HCT116 (cell line): ENCODE measurements around the gene PIGP. TPM values are rescaled to one million over a fixed set of nuclear protein-coding genes. Genes with fewer than 3 reads are reported as not detected.

Source experiments
- ATAC-seq: fragments of 200-7000 bp; cut with Tn5 transposase; 2 replicates; pipeline ENCODE4 v1.9.1; 2020; ENCODE audit warnings: mild to moderate bottlenecking, moderate library complexity
- BruUV-seq: library from RNA; stranded (reverse); fragments of 400-500 nt; replicated peaks from 2 replicates; lab custom pipeline; 2021; lab: Mats Ljungman, UMichigan
- CTCF ChIA-PET: fragments of 300-600 bp; sonication (Branson Sonifier 250); formaldehyde crosslinking; loops from one replicate; lab custom pipeline; 2021; ENCODE audit warnings: antibody characterized with exemption; lab: Charles Lee
- POLR2A ChIA-PET: fragments of 300-600, 350-600 bp; sonication (Branson Sonifier 250); formaldehyde crosslinking; loops from one replicate; lab custom pipeline; 2021; ENCODE audit warnings: antibody characterized with exemption; lab: Charles Lee
- RAD21 ChIA-PET, 2 experiments: fragments of 300-600 bp; sonication (Branson Sonifier 250); formaldehyde crosslinking; loops; one replicate each; lab custom pipeline; 2023; ENCODE audit warnings: low total read pairs in 2 of 2; ENCODE audit not compliant: uncharacterized antibody in 2 of 2, unreplicated experiment in 2 of 2, low non-redundant PET in 1 of 2; lab: Charles Lee
- DNase-seq: peaks from one replicate; pipeline ENCODE4 v3.0.0-alpha.2; 2010; ENCODE audit warnings: low read depth, low spot score
- H2AFZ ChIP-seq: fragments of 200-600 bp; shearing (Covaris generic), sonication (generic); 2 replicates; pipeline ENCODE4 v1.6.1; 2017; ENCODE audit warnings: low read depth, mixed run types, mixed read lengths, antibody characterized with exemption, low read length; ENCODE audit not compliant: poor library complexity, severe bottlenecking
- H3K27ac ChIP-seq: 2 replicates; pipeline ENCODE4 v1.5.1; 2012; ENCODE audit warnings: low read depth, low read length
- H3K27me3 ChIP-seq: fragments of 200-600 bp; sonication (generic); 2 replicates; pipeline ENCODE4 v1.6.1; 2016; ENCODE audit warnings: mixed run types, low read length, mixed read lengths; ENCODE audit not compliant: insufficient read depth
- H3K36me3 ChIP-seq, 2 experiments: fragments of 200-500 bp in 1 of 2; fragments of 200-600 bp in 1 of 2; sonication (Bioruptor generic) in 1 of 2; sonication (generic) in 1 of 2; 2 replicates each; pipeline versions ENCODE4 v1.5.1 to v1.6.1; 2014 to 2016; ENCODE audit warnings: low read length in 2 of 2, inconsistent platforms in 1 of 2, mixed read lengths in 1 of 2, mixed run types in 1 of 2; ENCODE audit not compliant: insufficient read depth in 2 of 2, control insufficient read depth in 1 of 2
- H3K4me1 ChIP-seq, 2 experiments: fragments of 200-600 bp in 1 of 2; sonication (generic) in 1 of 2; 2 replicates each; pipeline versions ENCODE4 v1.5.1 to v1.6.1; 2012 to 2017; ENCODE audit warnings: low read length in 2 of 2, inconsistent platforms in 1 of 2, mild to moderate bottlenecking in 1 of 2, mixed read lengths in 1 of 2, mixed run types in 1 of 2, moderate library complexity in 1 of 2; ENCODE audit not compliant: insufficient read depth in 2 of 2, control insufficient read depth in 1 of 2
- H3K4me2 ChIP-seq: fragments of 200-600 bp; sonication (generic); 2 replicates; pipeline ENCODE4 v1.6.1; 2017; ENCODE audit warnings: mixed run types, low read length, mixed read lengths
- H3K4me3 ChIP-seq, 2 experiments: fragments of 200-600 bp in 1 of 2; sonication (generic) in 1 of 2; replicated peaks in 1 of 2; 2 replicates each; pipeline ENCODE4 v1.5.1; 2011 to 2016; ENCODE audit warnings: low read length in 2 of 2, control low read depth in 1 of 2, low read depth in 1 of 2, mild to moderate bottlenecking in 1 of 2, mixed read lengths in 1 of 2, mixed run types in 1 of 2
- H3K79me2 ChIP-seq: fragments of 200-600 bp; sonication (generic); 2 replicates; pipeline ENCODE4 v1.6.1; 2017; ENCODE audit warnings: mild to moderate bottlenecking, mixed run types, low read length, moderate library complexity, mixed read lengths; ENCODE audit not compliant: insufficient read depth
- H3K9ac ChIP-seq: fragments of 200-600 bp; sonication (generic); 2 replicates; pipeline ENCODE4 v1.6.1; 2016; ENCODE audit warnings: low read length, mixed read lengths
- H3K9me2 ChIP-seq: fragments of 200-600 bp; sonication (generic), shearing (Covaris generic); 2 replicates; pipeline ENCODE4 v1.6.1; 2017; ENCODE audit warnings: mixed run types, mild to moderate bottlenecking, moderate library complexity; ENCODE audit not compliant: insufficient read depth
- H3K9me3 ChIP-seq, 2 experiments: fragments of 200-500 bp in 1 of 2; fragments of 200-600 bp in 1 of 2; sonication (Bioruptor generic) in 1 of 2; sonication (generic) in 1 of 2; 2 replicates each; pipeline ENCODE4 v1.6.1; 2014 to 2017; ENCODE audit warnings: low read length in 2 of 2, mixed read lengths in 2 of 2, inconsistent platforms in 1 of 2, low read depth in 1 of 2, mild to moderate bottlenecking in 1 of 2, mixed run types in 1 of 2, moderate library complexity in 1 of 2; ENCODE audit not compliant: control insufficient read depth in 1 of 2, insufficient read depth in 1 of 2
- H4K20me1 ChIP-seq: fragments of 200-600 bp; sonication (generic), shearing (Covaris generic); 2 replicates; pipeline ENCODE4 v1.6.1; 2017; ENCODE audit warnings: mixed run types, mild to moderate bottlenecking, moderate library complexity; ENCODE audit not compliant: insufficient read depth
- ATF3 ChIP-seq: IDR thresholded peaks from 2 replicates; pipeline ENCODE4 v1.6.1; 2012
- CBX3 ChIP-seq: IDR thresholded peaks from 2 replicates; pipeline ENCODE4 v1.6.1; 2012; ENCODE audit warnings: low read depth
- CTCF ChIP-seq, 3 experiments: fragments of 200-600 bp in 1 of 3; sonication (generic) in 1 of 3; IDR thresholded peaks in 2 of 3; conservative IDR thresholded peaks in 1 of 3; 2 replicates each; pipeline ENCODE4 v1.5.1; 2012 to 2017; ENCODE audit warnings: low read depth in 2 of 3, low read length in 2 of 3, antibody characterized with exemption in 1 of 3, borderline replicate concordance in 1 of 3, control low read depth in 1 of 3, mild to moderate bottlenecking in 1 of 3, mixed read lengths in 1 of 3, mixed run types in 1 of 3, moderate library complexity in 1 of 3; ENCODE audit not compliant: insufficient read depth in 1 of 3
- ELF1 ChIP-seq: IDR thresholded peaks from 2 replicates; pipeline ENCODE4 v1.6.1; 2012; ENCODE audit warnings: low read depth, borderline replicate concordance
- EZH2 ChIP-seq: fragments of 200-600 bp; sonication (generic); IDR thresholded peaks from 2 replicates; pipeline ENCODE4 v1.6.1; 2017; ENCODE audit warnings: antibody characterized with exemption, mixed run types
- JUND ChIP-seq: IDR thresholded peaks from 2 replicates; pipeline ENCODE4 v1.6.1; 2012
- MAX ChIP-seq: IDR thresholded peaks from 2 replicates; pipeline ENCODE4 v1.6.1; 2012
- POLR2AphosphoS5 ChIP-seq: IDR thresholded peaks from 2 replicates; pipeline ENCODE4 v1.6.1; 2011; ENCODE audit warnings: mild to moderate bottlenecking, low read depth, low read length, moderate library complexity
- REST ChIP-seq: IDR thresholded peaks from 2 replicates; pipeline ENCODE4 v1.6.1; 2012; ENCODE audit warnings: low read depth
- SP1 ChIP-seq: IDR thresholded peaks from 2 replicates; pipeline ENCODE4 v1.6.1; 2012; ENCODE audit warnings: low read depth
- YY1 ChIP-seq: IDR thresholded peaks from 2 replicates; pipeline ENCODE4 v1.6.1; 2011; ENCODE audit warnings: low read length, low read depth, moderate library complexity, mild to moderate bottlenecking; ENCODE audit not compliant: insufficient replicate concordance; ENCODE audit errors: extremely low read depth
- intact Hi-C: fragments of 100-400 bp; cut with micrococcal nuclease; formaldehyde crosslinking; loops from 2 replicates; pipeline ENCODE4 v1.10.0; 2022
- total RNA-seq: library from RNA; stranded (reverse); gene quantifications from one replicate; pipeline ENCODE4 v1.2.1, GENCODE V29; 2021; ENCODE audit not compliant: unreplicated experiment

The PIGP gene
- total RNA-seq, 1 experiment from 2014 or later: 23.5 TPM

GRCh38 chr21:37058261-37058660 lies 14.6 kb downstream of the PIGP start:
- H3K79me2 ChIP-seq: no peaks in the 10 kb centered on the region
- no peak overlapping the region for H3K27ac ChIP-seq
- no peaks in the 10 kb centered on the region for H4K20me1 ChIP-seq
- no peaks in the 10 kb centered on the region for H3K27me3 ChIP-seq
- DNase-seq: no peak
- peaks cover 12 to 15% of the 10 kb centered on the region in 2 experiments for H3K4me1 ChIP-seq
- ChIA-PET CTCF (no interaction called here), RAD21 (no interaction called here), POLR2A (no interaction called here)
- H3K9ac ChIP-seq: no peak overlapping the region
- no peak overlapping the region for H2AFZ ChIP-seq
- BruUV-seq: no TSS peak
- TF ChIP-seq ELF1 (no peak), CTCF (IDR thresholded peaks at IDR 0.05 in 2 of 3, conservative IDR thresholded peaks at IDR 0.05 in 1 of 3; ENCODE audit: borderline replicate concordance in 1 of 3, insufficient read depth in 1 of 3, low read depth in 2 of 3, low read length in 2 of 3) (no peak), JUND (no peak), CBX3 (no peak), SP1 (no peak), MAX (no peak), REST (no peak), POLR2AphosphoS5 (no peak), ATF3 (no peak), YY1 (no peak), EZH2 (no peak)
- no peak overlapping the region for H3K4me3 ChIP-seq
- no peaks in the 10 kb centered on the region for H3K9me2 ChIP-seq
- intact Hi-C loops: no loop called here
- no peak for ATAC-seq
- peaks cover 0 to 4% of the 10 kb centered on the region in 2 experiments; a peak in 2 of 4 replicates for H3K9me3 ChIP-seq
- no peak overlapping the region for H3K4me2 ChIP-seq
- H3K36me3 ChIP-seq: no peaks in the 10 kb centered on the region
